ENCODE data around the gene FNDC11. TPM values are rescaled to one million over a fixed set of nuclear protein-coding genes. Genes with fewer than 3 reads are reported as not detected.

Gene FNDC11
- total RNA-seq, 5 donors from 2014 or later (not counting 1 experiment from before 2014, with no cell fraction given), result 0.38 to 1.8 (median 0.70) TPM

- H3K27ac Mint-ChIP-seq, result no peak overlapping the region
- H3K27me3 Mint-ChIP-seq, result no peaks in the 10 kb centered on the region
- WGBS (ENCODE audit: insufficient coverage), result 100% methylated on average over 1 of the region's 11 CpGs
- DNase-seq, result no peak
- peaks cover 9% of the 10 kb centered on the region for H3K36me3 Mint-ChIP-seq
- ChIA-PET CTCF (interaction anchor here in 1 of 2 donors (0.6 kb wide), 1 partner anchor 326 kb away, joined by 3 read pairs; no protein-coding TSS in a partner anchor), POLR2A (interaction anchor here in 1 of 2 donors (0.5 to 0.6 kb wide), 3 partner anchors 8 to 313 kb away, joined by 3 to 8 read pairs (median 4); no protein-coding TSS in a partner anchor)
- no peak for ATAC-seq (replicated peaks in 1 of 4)
- H3K27ac ChIP-seq (ENCODE audit: low read length), result no peak overlapping the region
- H3K27me3 ChIP-seq (replicated peaks in 1 of 2; ENCODE audit: control insufficient read depth in 2 of 2, extremely low read depth in 1 of 2, insufficient read depth in 2 of 2, low read length in 1 of 2), result peaks cover 0 to 16% of the 10 kb centered on the region in 2 experiments
- peaks cover 17 to 34% (median 20%) of the 10 kb centered on the region in 3 donors for H3K4me1 Mint-ChIP-seq
- H3K4me3 Mint-ChIP-seq, result peak overlapping the region; percentile 21 to 76 (median 70)
- H3K36me3 ChIP-seq (ENCODE audit: control insufficient read depth in 2 of 2, extremely low read depth in 1 of 2, insufficient read depth in 1 of 2, low read length in 1 of 2), result peaks cover 8 to 13% of the 10 kb centered on the region in 2 donors
- H3K9me3 ChIP-seq, result no peaks in the 10 kb centered on the region
- H3K4me3 ChIP-seq (ENCODE audit: control insufficient read depth in 1 of 2, extremely low read depth in 1 of 2, low read length in 1 of 2), result no peak overlapping the region
- H3K9me3 Mint-ChIP-seq, result no peaks in the 10 kb centered on the region
- H3K4me1 ChIP-seq (ENCODE audit: control insufficient read depth in 1 of 2, extremely low read depth in 1 of 2, insufficient read depth in 2 of 2, low read length in 2 of 2), result peaks cover 7 to 30% of the 10 kb centered on the region in 2 experiments
Observed at GRCh38 chr20:63522981-63523611, 30.9 kb upstream of the FNDC11 start.

GRCh38 chr20:63525185-63525584 lies 28.8 kb upstream of the FNDC11 start:
- ATAC-seq (replicated peaks in 1 of 4) (no peak), DNase-seq (no peak)
- ChIA-PET POLR2A (no interaction called here), CTCF (no interaction called here)
- Mint-ChIP-seq H3K36me3 (peaks cover 9% of the 10 kb centered on the region), H3K27me3 (no peaks in the 10 kb centered on the region), H3K4me1 (peaks cover 15 to 29% (median 20%) of the 10 kb centered on the region in 3 donors), H3K9me3 (no peaks in the 10 kb centered on the region), H3K27ac (no peak overlapping the region), H3K4me3 (no peak overlapping the region)
- Histone ChIP-seq H3K36me3 (ENCODE audit: control insufficient read depth in 2 of 2, extremely low read depth in 1 of 2, insufficient read depth in 1 of 2, low read length in 1 of 2) (peaks cover 8 to 13% of the 10 kb centered on the region in 2 donors), H3K4me3 (ENCODE audit: control insufficient read depth in 1 of 2, extremely low read depth in 1 of 2, low read length in 1 of 2) (no peak overlapping the region), H3K27me3 (replicated peaks in 1 of 2; ENCODE audit: control insufficient read depth in 2 of 2, extremely low read depth in 1 of 2, insufficient read depth in 2 of 2, low read length in 1 of 2) (peaks cover 0 to 5% of the 10 kb centered on the region in 2 experiments), H3K27ac (ENCODE audit: low read length) (no peak overlapping the region), H3K9me3 (no peaks in the 10 kb centered on the region), H3K4me1 (ENCODE audit: control insufficient read depth in 1 of 2, extremely low read depth in 1 of 2, insufficient read depth in 2 of 2, low read length in 2 of 2) (peaks cover 3 to 18% of the 10 kb centered on the region in 2 experiments)
- WGBS (ENCODE audit: insufficient coverage), result 74% methylated on average over 2 of the region's 3 CpGs

GRCh38 chr20:63525971-63526370 lies 28.0 kb upstream of the FNDC11 start:
- Mint-ChIP-seq H3K4me3 (no peak overlapping the region), H3K36me3 (peaks cover 9% of the 10 kb centered on the region), H3K27me3 (no peaks in the 10 kb centered on the region), H3K9me3 (no peaks in the 10 kb centered on the region), H3K4me1 (peaks cover 15 to 29% (median 20%) of the 10 kb centered on the region in 3 donors), H3K27ac (no peak overlapping the region)
- ATAC-seq (replicated peaks in 1 of 4) (no peak), DNase-seq (no peak)
- H3K27me3 ChIP-seq (replicated peaks in 1 of 2; ENCODE audit: control insufficient read depth in 2 of 2, extremely low read depth in 1 of 2, insufficient read depth in 2 of 2, low read length in 1 of 2), result peaks cover 0 to 9% of the 10 kb centered on the region in 2 experiments
- ChIA-PET CTCF (no interaction called here), POLR2A (no interaction called here)
- WGBS (ENCODE audit: insufficient coverage), result no CpG with 5 or more reads among the region's 2 CpGs
- no peak overlapping the region for H3K27ac ChIP-seq (ENCODE audit: low read length)
- H3K9me3 ChIP-seq, result no peaks in the 10 kb centered on the region
- H3K4me1 ChIP-seq (ENCODE audit: control insufficient read depth in 1 of 2, extremely low read depth in 1 of 2, insufficient read depth in 2 of 2, low read length in 2 of 2), result peaks cover 3 to 18% of the 10 kb centered on the region in 2 experiments
- no peak overlapping the region for H3K4me3 ChIP-seq (ENCODE audit: control insufficient read depth in 1 of 2, extremely low read depth in 1 of 2, low read length in 1 of 2)
- H3K36me3 ChIP-seq (ENCODE audit: control insufficient read depth in 2 of 2, extremely low read depth in 1 of 2, insufficient read depth in 1 of 2, low read length in 1 of 2), result peaks cover 8 to 13% of the 10 kb centered on the region in 2 donors

GRCh38 chr20:63527184-63527583 lies 26.8 kb upstream of the FNDC11 start:
- CTCF ChIA-PET, result no interaction called here
- POLR2A ChIA-PET, result no interaction called here
- no peak for DNase-seq

GRCh38 chr20:63529180-63529860 lies 24.6 kb upstream of the FNDC11 start:
- DNase-seq (no peak), ATAC-seq (replicated peaks in 1 of 4) (peak in 1 of 4 experiments; percentile 10)
- Histone ChIP-seq H3K4me3 (ENCODE audit: control insufficient read depth in 1 of 2, extremely low read depth in 1 of 2, low read length in 1 of 2) (no peak overlapping the region), H3K36me3 (ENCODE audit: control insufficient read depth in 2 of 2, extremely low read depth in 1 of 2, insufficient read depth in 1 of 2, low read length in 1 of 2) (no peaks in the 10 kb centered on the region), H3K27me3 (replicated peaks in 1 of 2; ENCODE audit: control insufficient read depth in 2 of 2, extremely low read depth in 1 of 2, insufficient read depth in 2 of 2, low read length in 1 of 2) (peaks cover 0 to 7% of the 10 kb centered on the region in 2 experiments), H3K27ac (ENCODE audit: low read length) (no peak overlapping the region), H3K4me1 (ENCODE audit: control insufficient read depth in 1 of 2, extremely low read depth in 1 of 2, insufficient read depth in 2 of 2, low read length in 2 of 2) (no peaks in the 10 kb centered on the region), H3K9me3 (no peaks in the 10 kb centered on the region)
- no peak overlapping the region for H3K4me3 Mint-ChIP-seq
- H3K27me3 Mint-ChIP-seq, result no peaks in the 10 kb centered on the region
- H3K36me3 Mint-ChIP-seq, result no peaks in the 10 kb centered on the region
- no peaks in the 10 kb centered on the region for H3K9me3 Mint-ChIP-seq
- H3K27ac Mint-ChIP-seq, result no peak overlapping the region
- peaks cover 2 to 10% (median 6%) of the 10 kb centered on the region in 3 donors for H3K4me1 Mint-ChIP-seq
- CTCF ChIA-PET, result no interaction called here
- POLR2A ChIA-PET, result no interaction called here
- WGBS (ENCODE audit: insufficient coverage), result 84% methylated on average over 23 of the region's 27 CpGs

More at GRCh38 chr20:63527184-63527583, 26.8 kb upstream of the FNDC11 start:
- peak overlapping the region in 1 of 2 donors; percentile 54 for H3K27ac Mint-ChIP-seq
- no peaks in the 10 kb centered on the region for H3K9me3 Mint-ChIP-seq
- no peak overlapping the region for H3K4me3 ChIP-seq (ENCODE audit: control insufficient read depth in 1 of 2, extremely low read depth in 1 of 2, low read length in 1 of 2)
- peaks cover 9% of the 10 kb centered on the region for H3K36me3 Mint-ChIP-seq
- no peak for ATAC-seq (replicated peaks in 1 of 4)
- peaks cover 0 to 6% of the 10 kb centered on the region in 2 experiments for H3K4me1 ChIP-seq (ENCODE audit: control insufficient read depth in 1 of 2, extremely low read depth in 1 of 2, insufficient read depth in 2 of 2, low read length in 2 of 2)
- H3K4me3 Mint-ChIP-seq, result no peak overlapping the region
- peaks cover 4 to 11% of the 10 kb centered on the region in 2 donors for H3K36me3 ChIP-seq (ENCODE audit: control insufficient read depth in 2 of 2, extremely low read depth in 1 of 2, insufficient read depth in 1 of 2, low read length in 1 of 2)
- 85% methylated on average over 9 of the region's 9 CpGs for WGBS (ENCODE audit: insufficient coverage)
- no peak overlapping the region for H3K27ac ChIP-seq (ENCODE audit: low read length)
- H3K27me3 Mint-ChIP-seq, result no peaks in the 10 kb centered on the region
- H3K4me1 Mint-ChIP-seq, result peaks cover 12 to 25% (median 20%) of the 10 kb centered on the region in 3 donors
- peaks cover 0 to 9% of the 10 kb centered on the region in 2 experiments for H3K27me3 ChIP-seq (replicated peaks in 1 of 2; ENCODE audit: control insufficient read depth in 2 of 2, extremely low read depth in 1 of 2, insufficient read depth in 2 of 2, low read length in 1 of 2)
- no peaks in the 10 kb centered on the region for H3K9me3 ChIP-seq

- ChIA-PET POLR2A (interaction anchor here in 1 of 2 donors (0.6 kb wide), 2 partner anchors 7 to 10 kb away, joined by 3 to 4 read pairs; no protein-coding TSS in a partner anchor), CTCF (no interaction called here)
- peaks cover 0 to 9% (median 0%) of the 10 kb centered on the region in 3 donors for H3K4me1 Mint-ChIP-seq
- Histone ChIP-seq H3K36me3 (ENCODE audit: control insufficient read depth in 2 of 2, extremely low read depth in 1 of 2, insufficient read depth in 1 of 2, low read length in 1 of 2) (no peaks in the 10 kb centered on the region), H3K27me3 (replicated peaks in 1 of 2; ENCODE audit: control insufficient read depth in 2 of 2, extremely low read depth in 1 of 2, insufficient read depth in 2 of 2, low read length in 1 of 2) (peaks cover 0 to 7% of the 10 kb centered on the region in 2 experiments), H3K4me3 (ENCODE audit: control insufficient read depth in 1 of 2, extremely low read depth in 1 of 2, low read length in 1 of 2) (no peak overlapping the region), H3K4me1 (ENCODE audit: control insufficient read depth in 1 of 2, extremely low read depth in 1 of 2, insufficient read depth in 2 of 2, low read length in 2 of 2) (no peaks in the 10 kb centered on the region), H3K9me3 (no peaks in the 10 kb centered on the region), H3K27ac (ENCODE audit: low read length) (no peak overlapping the region)
- no peak overlapping the region for H3K4me3 Mint-ChIP-seq
- no peaks in the 10 kb centered on the region for H3K36me3 Mint-ChIP-seq
- no peak overlapping the region for H3K27ac Mint-ChIP-seq
- H3K27me3 Mint-ChIP-seq, result no peaks in the 10 kb centered on the region
- WGBS (ENCODE audit: insufficient coverage), result 82% methylated on average over 27 of the region's 39 CpGs
- ATAC-seq (replicated peaks in 1 of 4) (no peak), DNase-seq (peak in 1 of 35 experiments; percentile 2)
- H3K9me3 Mint-ChIP-seq, result no peaks in the 10 kb centered on the region
Observed at GRCh38 chr20:63529861-63530787, 23.8 kb upstream of the FNDC11 start.

Data from T-cell (primary cell).